Melanocyte of skin (primary cell): ENCODE measurements around the gene TELO2. TPM values are rescaled to one million over a fixed set of nuclear protein-coding genes. Genes with fewer than 3 reads are reported as not detected.

Source experiments
- total RNA-seq, 2 donors: library from RNA; depleted of rRNA; stranded (reverse); fragments of >200 nt; gene quantifications; 2 replicates each; pipeline ENCODE4 v1.2.3, GENCODE V29; 2012

Gene TELO2
- total RNA-seq: 10 to 100 TPM; 21.7 to 28.6 TPM

GRCh38 chr16:1492923-1493745 is at the start of gene TELO2:
Gene TELO2 (plus strand): TSS chr16:1493360. CDS start chr16:1494282, 922 bp downstream.

GRCh38 chr16:1443980-1444729 is 49.0 kb upstream of the TELO2 start, which contains the start of gene CCDC154:
Gene CCDC154 (minus strand): TSS chr16:1444556. CDS start chr16:1444322, 234 bp downstream.

GRCh38 chr16:1474796-1475551 is 18.2 kb upstream of the TELO2 start, which contains the start of gene CLCN7:
Gene CLCN7 (minus strand): TSS chr16:1475028. CDS start chr16:1474974, 54 bp downstream.

GRCh38 chr16:1488619-1489018 is 4.5 kb upstream of the TELO2 start, which contains the start of gene PTX4:
Gene PTX4 (minus strand): TSS chr16:1488944. CDS start chr16:1488909, 35 bp downstream.

GRCh38 chr16:1533443-1533951 is 40.3 kb downstream of the TELO2 start, which contains the start of gene TMEM204:
Gene TMEM204 (plus strand): TSS chr16:1533666. CDS start chr16:1534276, 610 bp downstream.

Other genes with a start within 250 kb of the TELO2 start
- not detected for gene TPSD1, start 237.3 kb upstream of the TELO2 start, total RNA-seq
- 10 to 100 TPM; 50.9 to 69.9 TPM for gene UBE2I, start 183.7 kb upstream of the TELO2 start, total RNA-seq
- gene BAIAP3, start 159.7 kb upstream of the TELO2 start, total RNA-seq: under 1 TPM in 1 of 2 donors, not detected in 1; 0.34 TPM
- gene TSR3, start 141.5 kb upstream of the TELO2 start, total RNA-seq: 10 to 100 TPM; 42.7 to 52.3 TPM
- gene GNPTG, start 141.4 kb upstream of the TELO2 start, total RNA-seq: 10 to 100 TPM; 28.3 to 47.5 TPM
- gene UNKL, start 78.7 kb upstream of the TELO2 start, total RNA-seq: 1 to 10 TPM; 7.0 to 7.2 TPM
- 10 to 100 TPM in 1 of 2 donors, 1 to 10 TPM in 1; 9.3 to 17.3 TPM for gene UQCC4, start 72.6 kb upstream of the TELO2 start, total RNA-seq
- gene PERCC1, start 62.3 kb upstream of the TELO2 start, total RNA-seq: not detected
- gene CCDC154, start 48.8 kb upstream of the TELO2 start, total RNA-seq: 1 to 10 TPM in 1 of 2 donors, under 1 TPM in 1; 0.67 to 2.8 TPM
- gene CLCN7, start 18.3 kb upstream of the TELO2 start, total RNA-seq: 100 to 1,000 TPM; 476 to 523 TPM
- gene PTX4, start 4.4 kb upstream of the TELO2 start, total RNA-seq: under 1 TPM; under 0.01 to 0.34 TPM
- gene TMEM204, start 40.3 kb downstream of the TELO2 start, total RNA-seq: 10 to 100 TPM in 1 of 2 donors, 1 to 10 TPM in 1; 1.7 to 10.3 TPM
- 10 to 100 TPM; 14.3 to 26.2 TPM for gene IFT140, start 118.7 kb downstream of the TELO2 start, total RNA-seq
- gene CRAMP1, start 119.0 kb downstream of the TELO2 start, total RNA-seq: 10 to 100 TPM; 10.7 to 12.0 TPM
- 100 to 1,000 TPM in 1 of 2 donors, 10 to 100 TPM in 1; 60.6 to 129 TPM for gene JPT2, start 184.9 kb downstream of the TELO2 start, total RNA-seq
- gene MAPK8IP3, start 212.8 kb downstream of the TELO2 start, total RNA-seq: 10 to 100 TPM; 18.3 to 30.3 TPM